ENCODE results near the gene TRIP11.

The TRIP11 gene

GRCh38 chr14:91977884-91978283 lies 62.0 kb downstream of the TRIP11 start:
- no peak overlapping the region for H3K27ac ChIP-seq (ENCODE audit: low read length)
- peaks cover 7 to 26% of the 10 kb centered on the region in 2 donors for H3K36me3 ChIP-seq (ENCODE audit: control insufficient read depth in 1 of 2, insufficient read depth in 2 of 2, low read length in 2 of 2)
- H3K4me3 ChIP-seq (ENCODE audit: low read depth in 1 of 2, low read length in 2 of 2) = no peak overlapping the region
- no peaks in the 10 kb centered on the region for H3K9me3 ChIP-seq (ENCODE audit: control insufficient read depth in 1 of 2, low read length in 2 of 2)
- no peaks in the 10 kb centered on the region for H3K27me3 ChIP-seq (ENCODE audit: low read depth, low read length)
- H3K4me1 ChIP-seq (ENCODE audit: control insufficient read depth in 1 of 2, insufficient read depth in 2 of 2, low read length in 2 of 2) = peaks cover 0 to 5% of the 10 kb centered on the region in 2 donors

- H3K9me3 ChIP-seq (ENCODE audit: control insufficient read depth in 1 of 2, low read length in 2 of 2) = no peaks in the 10 kb centered on the region
- no peak overlapping the region for H3K4me3 ChIP-seq (ENCODE audit: low read depth in 1 of 2, low read length in 2 of 2)
- no peaks in the 10 kb centered on the region for H3K27me3 ChIP-seq (ENCODE audit: low read depth, low read length)
- H3K36me3 ChIP-seq (ENCODE audit: control insufficient read depth in 1 of 2, insufficient read depth in 2 of 2, low read length in 2 of 2) = peaks cover 10 to 36% of the 10 kb centered on the region in 2 donors
- H3K4me1 ChIP-seq (ENCODE audit: control insufficient read depth in 1 of 2, insufficient read depth in 2 of 2, low read length in 2 of 2) = peaks cover 0 to 5% of the 10 kb centered on the region in 2 donors
- no peak overlapping the region for H3K27ac ChIP-seq (ENCODE audit: low read length)
Measured at GRCh38 chr14:91975763-91976162, 64.1 kb downstream of the TRIP11 start.

GRCh38 chr14:91971188-91971778 lies 68.6 kb downstream of the TRIP11 start:
- Histone ChIP-seq H3K4me1 (ENCODE audit: control insufficient read depth in 1 of 2, insufficient read depth in 2 of 2, low read length in 2 of 2) (no peaks in the 10 kb centered on the region), H3K27ac (ENCODE audit: low read length) (no peak overlapping the region), H3K27me3 (ENCODE audit: low read depth, low read length) (no peaks in the 10 kb centered on the region), H3K4me3 (ENCODE audit: low read depth in 1 of 2, low read length in 2 of 2) (no peak overlapping the region), H3K36me3 (ENCODE audit: control insufficient read depth in 1 of 2, insufficient read depth in 2 of 2, low read length in 2 of 2) (peaks cover 24 to 43% of the 10 kb centered on the region in 2 donors), H3K9me3 (ENCODE audit: control insufficient read depth in 1 of 2, low read length in 2 of 2) (no peaks in the 10 kb centered on the region)

- Histone ChIP-seq H3K4me3 (ENCODE audit: low read depth in 1 of 2, low read length in 2 of 2) (no peak overlapping the region), H3K4me1 (ENCODE audit: control insufficient read depth in 1 of 2, insufficient read depth in 2 of 2, low read length in 2 of 2) (no peaks in the 10 kb centered on the region), H3K9me3 (ENCODE audit: control insufficient read depth in 1 of 2, low read length in 2 of 2) (no peaks in the 10 kb centered on the region), H3K27me3 (ENCODE audit: low read depth, low read length) (no peaks in the 10 kb centered on the region), H3K27ac (ENCODE audit: low read length) (no peak overlapping the region), H3K36me3 (ENCODE audit: control insufficient read depth in 1 of 2, insufficient read depth in 2 of 2, low read length in 2 of 2) (peaks cover 19 to 31% of the 10 kb centered on the region in 2 donors)
Measured at GRCh38 chr14:91968280-91968679, 71.6 kb downstream of the TRIP11 start.

- Histone ChIP-seq H3K9me3 (ENCODE audit: control insufficient read depth in 1 of 2, low read length in 2 of 2) (no peaks in the 10 kb centered on the region), H3K4me3 (ENCODE audit: low read depth in 1 of 2, low read length in 2 of 2) (no peak overlapping the region), H3K36me3 (ENCODE audit: control insufficient read depth in 1 of 2, insufficient read depth in 2 of 2, low read length in 2 of 2) (peaks cover 13 to 16% of the 10 kb centered on the region in 2 donors), H3K27me3 (ENCODE audit: low read depth, low read length) (no peaks in the 10 kb centered on the region), H3K27ac (ENCODE audit: low read length) (no peak overlapping the region), H3K4me1 (ENCODE audit: control insufficient read depth in 1 of 2, insufficient read depth in 2 of 2, low read length in 2 of 2) (no peaks in the 10 kb centered on the region)
Measured at GRCh38 chr14:91964724-91965123, 75.1 kb downstream of the TRIP11 start.

- Histone ChIP-seq H3K27me3 (ENCODE audit: low read depth, low read length) (no peaks in the 10 kb centered on the region), H3K4me3 (ENCODE audit: low read depth in 1 of 2, low read length in 2 of 2) (no peak overlapping the region), H3K4me1 (ENCODE audit: control insufficient read depth in 1 of 2, insufficient read depth in 2 of 2, low read length in 2 of 2) (no peaks in the 10 kb centered on the region), H3K9me3 (ENCODE audit: control insufficient read depth in 1 of 2, low read length in 2 of 2) (no peaks in the 10 kb centered on the region), H3K27ac (ENCODE audit: low read length) (peak overlapping the region; percentile 1), H3K36me3 (ENCODE audit: control insufficient read depth in 1 of 2, insufficient read depth in 2 of 2, low read length in 2 of 2) (peaks cover 6 to 9% of the 10 kb centered on the region in 2 donors)
Measured at GRCh38 chr14:91964011-91964410, 75.8 kb downstream of the TRIP11 start.

- Histone ChIP-seq H3K4me3 (ENCODE audit: low read depth in 1 of 2, low read length in 2 of 2) (no peak overlapping the region), H3K27me3 (ENCODE audit: low read depth, low read length) (no peaks in the 10 kb centered on the region), H3K9me3 (ENCODE audit: control insufficient read depth in 1 of 2, low read length in 2 of 2) (no peaks in the 10 kb centered on the region), H3K4me1 (ENCODE audit: control insufficient read depth in 1 of 2, insufficient read depth in 2 of 2, low read length in 2 of 2) (no peaks in the 10 kb centered on the region), H3K36me3 (ENCODE audit: control insufficient read depth in 1 of 2, insufficient read depth in 2 of 2, low read length in 2 of 2) (peaks cover 4% of the 10 kb centered on the region in 2 donors), H3K27ac (ENCODE audit: low read length) (peak overlapping the region; percentile 1)
Measured at GRCh38 chr14:91963465-91963864, 76.4 kb downstream of the TRIP11 start.

GRCh38 chr14:91961297-91962220 lies 78.3 kb downstream of the TRIP11 start:
- Histone ChIP-seq H3K4me1 (ENCODE audit: control insufficient read depth in 1 of 2, insufficient read depth in 2 of 2, low read length in 2 of 2) (no peaks in the 10 kb centered on the region), H3K4me3 (ENCODE audit: low read depth in 1 of 2, low read length in 2 of 2) (no peak overlapping the region), H3K9me3 (ENCODE audit: control insufficient read depth in 1 of 2, low read length in 2 of 2) (no peaks in the 10 kb centered on the region), H3K27me3 (ENCODE audit: low read depth, low read length) (no peaks in the 10 kb centered on the region), H3K36me3 (ENCODE audit: control insufficient read depth in 1 of 2, insufficient read depth in 2 of 2, low read length in 2 of 2) (no peaks in the 10 kb centered on the region), H3K27ac (ENCODE audit: low read length) (no peak overlapping the region)

- no peaks in the 10 kb centered on the region for H3K4me1 ChIP-seq (ENCODE audit: control insufficient read depth in 1 of 2, insufficient read depth in 2 of 2, low read length in 2 of 2)
- H3K9me3 ChIP-seq (ENCODE audit: control insufficient read depth in 1 of 2, low read length in 2 of 2) = no peaks in the 10 kb centered on the region
- H3K27ac ChIP-seq (ENCODE audit: low read length) = no peak overlapping the region
- H3K27me3 ChIP-seq (ENCODE audit: low read depth, low read length) = no peaks in the 10 kb centered on the region
- no peaks in the 10 kb centered on the region for H3K36me3 ChIP-seq (ENCODE audit: control insufficient read depth in 1 of 2, insufficient read depth in 2 of 2, low read length in 2 of 2)
- H3K4me3 ChIP-seq (ENCODE audit: low read depth in 1 of 2, low read length in 2 of 2) = no peak overlapping the region
Measured at GRCh38 chr14:91957876-91958313, 82.0 kb downstream of the TRIP11 start.

- H3K36me3 ChIP-seq (ENCODE audit: control insufficient read depth in 1 of 2, insufficient read depth in 2 of 2, low read length in 2 of 2) = no peaks in the 10 kb centered on the region
- no peaks in the 10 kb centered on the region for H3K4me1 ChIP-seq (ENCODE audit: control insufficient read depth in 1 of 2, insufficient read depth in 2 of 2, low read length in 2 of 2)
- H3K27ac ChIP-seq (ENCODE audit: low read length) = no peak overlapping the region
- H3K4me3 ChIP-seq (ENCODE audit: low read depth in 1 of 2, low read length in 2 of 2) = no peak overlapping the region
- H3K27me3 ChIP-seq (ENCODE audit: low read depth, low read length) = no peaks in the 10 kb centered on the region
- no peaks in the 10 kb centered on the region for H3K9me3 ChIP-seq (ENCODE audit: control insufficient read depth in 1 of 2, low read length in 2 of 2)
Measured at GRCh38 chr14:91956616-91957015, 83.2 kb downstream of the TRIP11 start.

- no peak overlapping the region for H3K4me3 ChIP-seq (ENCODE audit: low read depth in 1 of 2, low read length in 2 of 2)
Measured at GRCh38 chr14:91955168-91955567, 84.7 kb downstream of the TRIP11 start.

More at GRCh38 chr14:91955168-91955567, 84.7 kb downstream of the TRIP11 start:
- Histone ChIP-seq H3K27me3 (ENCODE audit: low read depth, low read length) (no peaks in the 10 kb centered on the region), H3K27ac (ENCODE audit: low read length) (no peak overlapping the region), H3K9me3 (ENCODE audit: control insufficient read depth in 1 of 2, low read length in 2 of 2) (no peaks in the 10 kb centered on the region), H3K4me1 (ENCODE audit: control insufficient read depth in 1 of 2, insufficient read depth in 2 of 2, low read length in 2 of 2) (no peaks in the 10 kb centered on the region), H3K36me3 (ENCODE audit: control insufficient read depth in 1 of 2, insufficient read depth in 2 of 2, low read length in 2 of 2) (no peaks in the 10 kb centered on the region)
